HCT116 (cell line): ENCODE data around the gene FEZF2. TPM values are rescaled to one million over a fixed set of nuclear protein-coding genes. Genes with fewer than 3 reads are reported as not detected.

Source experiments
- ATAC-seq: fragments of 200-7000 bp; cut with Tn5 transposase; 2 replicates; pipeline ENCODE4 v1.9.1; 2020; ENCODE audit warnings: mild to moderate bottlenecking, moderate library complexity
- BruUV-seq: library from RNA; stranded (reverse); fragments of 400-500 nt; replicated peaks from 2 replicates; lab custom pipeline; 2021; lab: Mats Ljungman, UMichigan
- CTCF ChIA-PET: fragments of 300-600 bp; sonication (Branson Sonifier 250); formaldehyde crosslinking; loops from one replicate; lab custom pipeline; 2021; ENCODE audit warnings: antibody characterized with exemption; lab: Charles Lee
- POLR2A ChIA-PET: fragments of 300-600, 350-600 bp; sonication (Branson Sonifier 250); formaldehyde crosslinking; loops from one replicate; lab custom pipeline; 2021; ENCODE audit warnings: antibody characterized with exemption; lab: Charles Lee
- RAD21 ChIA-PET, 2 experiments: fragments of 300-600 bp; sonication (Branson Sonifier 250); formaldehyde crosslinking; loops; one replicate each; lab custom pipeline; 2023; ENCODE audit warnings: low total read pairs in 2 of 2; ENCODE audit not compliant: uncharacterized antibody in 2 of 2, unreplicated experiment in 2 of 2, low non-redundant PET in 1 of 2; lab: Charles Lee
- DNase-seq: peaks from one replicate; pipeline ENCODE4 v3.0.0-alpha.2; 2010; ENCODE audit warnings: low read depth, low spot score
- H2AFZ ChIP-seq: fragments of 200-600 bp; shearing (Covaris generic), sonication (generic); 2 replicates; pipeline ENCODE4 v1.6.1; 2017; ENCODE audit warnings: low read depth, mixed run types, mixed read lengths, antibody characterized with exemption, low read length; ENCODE audit not compliant: poor library complexity, severe bottlenecking
- H3K27ac ChIP-seq: 2 replicates; pipeline ENCODE4 v1.5.1; 2012; ENCODE audit warnings: low read depth, low read length
- H3K27me3 ChIP-seq: fragments of 200-600 bp; sonication (generic); 2 replicates; pipeline ENCODE4 v1.6.1; 2016; ENCODE audit warnings: mixed run types, low read length, mixed read lengths; ENCODE audit not compliant: insufficient read depth
- H3K36me3 ChIP-seq, 2 experiments: fragments of 200-500 bp in 1 of 2; fragments of 200-600 bp in 1 of 2; sonication (Bioruptor generic) in 1 of 2; sonication (generic) in 1 of 2; 2 replicates each; pipeline versions ENCODE4 v1.5.1 to v1.6.1; 2014 to 2016; ENCODE audit warnings: low read length in 2 of 2, inconsistent platforms in 1 of 2, mixed read lengths in 1 of 2, mixed run types in 1 of 2; ENCODE audit not compliant: insufficient read depth in 2 of 2, control insufficient read depth in 1 of 2
- H3K4me1 ChIP-seq, 2 experiments: fragments of 200-600 bp in 1 of 2; sonication (generic) in 1 of 2; 2 replicates each; pipeline versions ENCODE4 v1.5.1 to v1.6.1; 2012 to 2017; ENCODE audit warnings: low read length in 2 of 2, inconsistent platforms in 1 of 2, mild to moderate bottlenecking in 1 of 2, mixed read lengths in 1 of 2, mixed run types in 1 of 2, moderate library complexity in 1 of 2; ENCODE audit not compliant: insufficient read depth in 2 of 2, control insufficient read depth in 1 of 2
- H3K4me2 ChIP-seq: fragments of 200-600 bp; sonication (generic); 2 replicates; pipeline ENCODE4 v1.6.1; 2017; ENCODE audit warnings: mixed run types, low read length, mixed read lengths
- H3K4me3 ChIP-seq, 2 experiments: fragments of 200-600 bp in 1 of 2; sonication (generic) in 1 of 2; replicated peaks in 1 of 2; 2 replicates each; pipeline ENCODE4 v1.5.1; 2011 to 2016; ENCODE audit warnings: low read length in 2 of 2, control low read depth in 1 of 2, low read depth in 1 of 2, mild to moderate bottlenecking in 1 of 2, mixed read lengths in 1 of 2, mixed run types in 1 of 2
- H3K79me2 ChIP-seq: fragments of 200-600 bp; sonication (generic); 2 replicates; pipeline ENCODE4 v1.6.1; 2017; ENCODE audit warnings: mild to moderate bottlenecking, mixed run types, low read length, moderate library complexity, mixed read lengths; ENCODE audit not compliant: insufficient read depth
- H3K9ac ChIP-seq: fragments of 200-600 bp; sonication (generic); 2 replicates; pipeline ENCODE4 v1.6.1; 2016; ENCODE audit warnings: low read length, mixed read lengths
- H3K9me2 ChIP-seq: fragments of 200-600 bp; sonication (generic), shearing (Covaris generic); 2 replicates; pipeline ENCODE4 v1.6.1; 2017; ENCODE audit warnings: mixed run types, mild to moderate bottlenecking, moderate library complexity; ENCODE audit not compliant: insufficient read depth
- H3K9me3 ChIP-seq, 2 experiments: fragments of 200-500 bp in 1 of 2; fragments of 200-600 bp in 1 of 2; sonication (Bioruptor generic) in 1 of 2; sonication (generic) in 1 of 2; 2 replicates each; pipeline ENCODE4 v1.6.1; 2014 to 2017; ENCODE audit warnings: low read length in 2 of 2, mixed read lengths in 2 of 2, inconsistent platforms in 1 of 2, low read depth in 1 of 2, mild to moderate bottlenecking in 1 of 2, mixed run types in 1 of 2, moderate library complexity in 1 of 2; ENCODE audit not compliant: control insufficient read depth in 1 of 2, insufficient read depth in 1 of 2
- H4K20me1 ChIP-seq: fragments of 200-600 bp; sonication (generic), shearing (Covaris generic); 2 replicates; pipeline ENCODE4 v1.6.1; 2017; ENCODE audit warnings: mixed run types, mild to moderate bottlenecking, moderate library complexity; ENCODE audit not compliant: insufficient read depth
- JUND ChIP-seq: IDR thresholded peaks from 2 replicates; pipeline ENCODE4 v1.6.1; 2012
- YY1 ChIP-seq: IDR thresholded peaks from 2 replicates; pipeline ENCODE4 v1.6.1; 2011; ENCODE audit warnings: low read length, low read depth, moderate library complexity, mild to moderate bottlenecking; ENCODE audit not compliant: insufficient replicate concordance; ENCODE audit errors: extremely low read depth
- ZNF274 ChIP-seq: fragments of 200-500 bp; sonication (Bioruptor generic); IDR thresholded peaks from 2 replicates; pipeline ENCODE4 v1.6.1; 2014; ENCODE audit warnings: mild to moderate bottlenecking, low read depth, low read length, inconsistent platforms
- intact Hi-C: fragments of 100-400 bp; cut with micrococcal nuclease; formaldehyde crosslinking; loops from 2 replicates; pipeline ENCODE4 v1.10.0; 2022
- total RNA-seq: library from RNA; stranded (reverse); gene quantifications from one replicate; pipeline ENCODE4 v1.2.1, GENCODE V29; 2021; ENCODE audit not compliant: unreplicated experiment
- TF ChIP-seq, protein P1 (sequence below): IDR thresholded peaks from 2 replicates; pipeline ENCODE4 v1.6.1; 2011; ENCODE audit warnings: mild to moderate bottlenecking, low read length, moderate library complexity; ENCODE audit not compliant: insufficient replicate concordance; ENCODE audit errors: extremely low read depth

Gene FEZF2
- total RNA-seq, 1 experiment from 2014 or later, result not detected

GRCh38 chr3:62371720-62372591 lies 1.4 kb downstream of the FEZF2 start (continued):
- TF ChIP-seq, protein P1, sequence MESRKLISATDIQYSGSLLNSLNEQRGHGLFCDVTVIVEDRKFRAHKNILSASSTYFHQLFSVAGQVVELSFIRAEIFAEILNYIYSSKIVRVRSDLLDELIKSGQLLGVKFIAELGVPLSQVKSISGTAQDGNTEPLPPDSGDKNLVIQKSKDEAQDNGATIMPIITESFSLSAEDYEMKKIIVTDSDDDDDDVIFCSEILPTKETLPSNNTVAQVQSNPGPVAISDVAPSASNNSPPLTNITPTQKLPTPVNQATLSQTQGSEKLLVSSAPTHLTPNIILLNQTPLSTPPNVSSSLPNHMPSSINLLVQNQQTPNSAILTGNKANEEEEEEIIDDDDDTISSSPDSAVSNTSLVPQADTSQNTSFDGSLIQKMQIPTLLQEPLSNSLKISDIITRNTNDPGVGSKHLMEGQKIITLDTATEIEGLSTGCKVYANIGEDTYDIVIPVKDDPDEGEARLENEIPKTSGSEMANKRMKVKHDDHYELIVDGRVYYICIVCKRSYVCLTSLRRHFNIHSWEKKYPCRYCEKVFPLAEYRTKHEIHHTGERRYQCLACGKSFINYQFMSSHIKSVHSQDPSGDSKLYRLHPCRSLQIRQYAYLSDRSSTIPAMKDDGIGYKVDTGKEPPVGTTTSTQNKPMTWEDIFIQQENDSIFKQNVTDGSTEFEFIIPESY, result no peak

GRCh38 chr3:62370858-62371719 lies 2.3 kb downstream of the FEZF2 start:
- Histone ChIP-seq H3K4me1 (no peaks in the 10 kb centered on the region), H2AFZ (no peak overlapping the region), H3K27me3 (peaks cover 25% of the 10 kb centered on the region), H3K79me2 (no peaks in the 10 kb centered on the region), H3K9ac (no peak overlapping the region), H3K27ac (no peak overlapping the region), H3K9me3 (no peaks in the 10 kb centered on the region), H3K9me2 (no peaks in the 10 kb centered on the region), H4K20me1 (no peaks in the 10 kb centered on the region), H3K4me2 (no peak overlapping the region), H3K36me3 (no peaks in the 10 kb centered on the region), H3K4me3 (no peak overlapping the region)
- CTCF ChIA-PET, result no interaction called here
- BruUV-seq, result no TSS peak
- RAD21 ChIA-PET, result no interaction called here
- intact Hi-C loops, result no loop called here
- no peak for TF ChIP-seq ZNF274
- TF ChIP-seq YY1, result no peak
- TF ChIP-seq JUND, result no peak
- no peak for ATAC-seq
- DNase-seq, result no peak
- POLR2A ChIA-PET, result no interaction called here
